Neuronal stem cell (in vitro differentiated cells): ENCODE data around the gene DTHD1.

ENCODE experiments used
- DNase-seq: peaks from one replicate; pipeline ENCODE4 v3.0.0-alpha.2; 2013; ENCODE audit warnings: low spot score
- H2AFZ ChIP-seq: one replicate; pipeline ENCODE4 v1.6.1; 2013; ENCODE audit warnings: mild to moderate bottlenecking, low read length, inconsistent platforms
- H2AK5ac ChIP-seq: 2 replicates; pipeline ENCODE4 v1.6.1; 2013; ENCODE audit warnings: low read depth, mild to moderate bottlenecking, inconsistent platforms, low read length, moderate library complexity, mixed read lengths
- H2BK120ac ChIP-seq: 2 replicates; pipeline ENCODE4 v1.6.1; 2013; ENCODE audit warnings: low read depth, mild to moderate bottlenecking, inconsistent platforms, low read length, moderate library complexity, mixed read lengths
- H2BK12ac ChIP-seq: one replicate; pipeline ENCODE4 v1.6.1; 2013; ENCODE audit warnings: low read length, inconsistent platforms
- H2BK15ac ChIP-seq: 2 replicates; pipeline ENCODE4 v1.6.1; 2013; ENCODE audit warnings: mild to moderate bottlenecking, low read length, inconsistent platforms, mixed read lengths
- H2BK5ac ChIP-seq: one replicate; pipeline ENCODE4 v1.6.1; 2013; ENCODE audit warnings: inconsistent platforms, mild to moderate bottlenecking, low read length, moderate library complexity
- H3K14ac ChIP-seq: one replicate; pipeline ENCODE4 v1.6.1; 2013; ENCODE audit warnings: low read length, inconsistent platforms
- H3K18ac ChIP-seq: 2 replicates; pipeline ENCODE4 v1.6.1; 2013; ENCODE audit warnings: low read length, inconsistent platforms
- H3K23ac ChIP-seq: 2 replicates; pipeline ENCODE4 v1.6.1; 2013; ENCODE audit warnings: low read depth, mild to moderate bottlenecking, mixed read lengths, low read length, inconsistent platforms; ENCODE audit not compliant: poor library complexity
- H3K27ac ChIP-seq: replicated peaks from 3 replicates; pipeline ENCODE4 v1.5.1; 2013; ENCODE audit warnings: low read length, inconsistent platforms
- H3K27me3 ChIP-seq, 3 experiments: 2 replicates each; pipeline ENCODE4 v1.6.1; 2013; ENCODE audit warnings: low read length in 3 of 3, mild to moderate bottlenecking in 2 of 3, inconsistent platforms in 1 of 3, low read depth in 1 of 3, mixed read lengths in 1 of 3, moderate library complexity in 1 of 3; ENCODE audit not compliant: control insufficient read depth in 3 of 3, insufficient read depth in 3 of 3
- H3K36me3 ChIP-seq, 2 donors: replicated peaks in 1 of 2; 2 replicates each; pipeline ENCODE4 v1.6.1; 2013; ENCODE audit warnings: low read length in 2 of 2; ENCODE audit not compliant: control insufficient read depth in 2 of 2, insufficient read depth in 2 of 2
- H3K4ac ChIP-seq: 2 replicates; pipeline ENCODE4 v1.6.1; 2013; ENCODE audit warnings: inconsistent platforms, mild to moderate bottlenecking, low read length, moderate library complexity
- H3K4me1 ChIP-seq, 2 donors: 1 replicate in 1 of 2; 2 replicates in 1 of 2; pipeline ENCODE4 v1.6.1; 2013; ENCODE audit warnings: low read length in 2 of 2, low read depth in 1 of 2; ENCODE audit not compliant: control insufficient read depth in 2 of 2, insufficient read depth in 1 of 2
- H3K4me2 ChIP-seq: one replicate; pipeline ENCODE4 v1.6.1; 2013; ENCODE audit warnings: mild to moderate bottlenecking, low read length, inconsistent platforms; ENCODE audit not compliant: insufficient read depth, poor library complexity, severe bottlenecking
- H3K4me3 ChIP-seq, 2 donors: 2 replicates each; pipeline ENCODE4 v1.5.1; 2013; ENCODE audit warnings: low read length in 2 of 2, mild to moderate bottlenecking in 2 of 2, inconsistent platforms in 1 of 2, moderate library complexity in 1 of 2
- H3K79me1 ChIP-seq: one replicate; pipeline ENCODE4 v1.6.1; 2013; ENCODE audit warnings: low read depth, mild to moderate bottlenecking, inconsistent platforms, low read length, moderate library complexity
- H3K9ac ChIP-seq: one replicate; pipeline ENCODE4 v1.6.1; 2013; ENCODE audit warnings: mild to moderate bottlenecking, low read depth, low read length, inconsistent platforms; ENCODE audit not compliant: poor library complexity
- H3K9me3 ChIP-seq, 2 donors: replicated peaks in 1 of 2; 2 replicates each; pipeline versions ENCODE3 to v1.6.1; 2013; ENCODE audit warnings: low read length in 2 of 2, mild to moderate bottlenecking in 2 of 2, inconsistent platforms in 1 of 2, low read depth in 1 of 2, mixed read lengths in 1 of 2, moderate library complexity in 1 of 2; ENCODE audit not compliant: control insufficient read depth in 2 of 2, insufficient read depth in 1 of 2
- H4K8ac ChIP-seq: one replicate; pipeline ENCODE4 v1.6.1; 2013; ENCODE audit warnings: low read depth, mild to moderate bottlenecking, inconsistent platforms, low read length, moderate library complexity
- H4K91ac ChIP-seq: one replicate; pipeline ENCODE4 v1.6.1; 2013; ENCODE audit warnings: low read length, low read depth, mild to moderate bottlenecking, inconsistent platforms; ENCODE audit not compliant: poor library complexity
- WGBS, 2 donors: extraction: QIAGEN DNeasy Blood & Tissue Kit; methylation state at CpG; one replicate each; pipeline ENCODE4 v1.1.7; 2013; ENCODE audit warnings: missing lambda C conversion rate in 2 of 2, mixed read lengths in 1 of 2; ENCODE audit not compliant: insufficient read length in 2 of 2, insufficient replicate concordance in 1 of 2; ENCODE audit errors: extremely low coverage in 2 of 2; 5-methylcytosine and 5-hydroxymethylcytosine counted together

Gene DTHD1

GRCh38 chr4:36278789-36279188 is 2.6 kb upstream of the DTHD1 start:
- Histone ChIP-seq H2BK5ac (no peak overlapping the region), H3K4me3 (no peak overlapping the region), H2AK5ac (no peak overlapping the region), H3K14ac (no peak overlapping the region), H3K4me1 (peaks cover 5 to 19% of the 10 kb centered on the region in 2 donors), H3K23ac (no peak overlapping the region), H3K18ac (no peak overlapping the region), H2BK12ac (no peak overlapping the region), H2BK120ac (no peak overlapping the region), H3K4ac (no peak overlapping the region), H3K9me3 (no peaks in the 10 kb centered on the region), H3K27me3 (no peaks in the 10 kb centered on the region), H3K36me3 (no peaks in the 10 kb centered on the region), H2AFZ (no peak overlapping the region), H3K9ac (no peak overlapping the region), H2BK15ac (no peak overlapping the region), H3K79me1 (no peaks in the 10 kb centered on the region), H4K8ac (no peak overlapping the region), H3K4me2 (no peak overlapping the region), H4K91ac (no peak overlapping the region), H3K27ac (no peak overlapping the region)
- no peak for DNase-seq
- no CpG with 5 or more reads among the region's 2 CpGs for WGBS, 2 donors

DNA sequence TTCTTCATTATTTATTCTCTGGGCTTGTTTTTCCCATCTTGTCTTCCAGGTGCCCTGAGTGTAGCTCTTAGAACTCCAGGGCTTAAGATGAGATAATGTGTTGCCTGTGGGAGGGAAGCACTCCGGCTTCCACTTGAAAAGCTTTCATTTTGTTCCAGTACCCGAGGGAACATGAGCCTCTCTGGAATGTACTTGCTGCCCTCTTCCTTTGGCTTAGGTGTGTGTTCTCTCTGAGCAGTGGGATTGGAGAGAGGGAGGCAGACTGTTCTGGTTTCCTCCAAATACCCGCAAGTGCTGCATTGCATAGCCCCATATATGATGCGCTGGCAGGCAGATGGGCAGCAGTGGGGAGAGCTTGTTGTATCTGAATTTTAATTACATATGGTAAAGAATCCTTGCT is 861 bp upstream of the DTHD1 start:
- Histone ChIP-seq H3K36me3 (no peaks in the 10 kb centered on the region), H2AFZ (peak overlapping the region; percentile 69), H3K79me1 (no peaks in the 10 kb centered on the region), H4K91ac (no peak overlapping the region), H4K8ac (no peak overlapping the region), H3K14ac (no peak overlapping the region), H3K4ac (no peak overlapping the region), H3K23ac (no peak overlapping the region), H3K27me3 (no peaks in the 10 kb centered on the region), H3K4me1 (peaks cover 5 to 27% of the 10 kb centered on the region in 2 donors), H2AK5ac (no peak overlapping the region), H3K9me3 (no peaks in the 10 kb centered on the region), H2BK12ac (no peak overlapping the region), H3K4me3 (no peak overlapping the region), H3K9ac (no peak overlapping the region), H3K27ac (no peak overlapping the region), H2BK15ac (no peak overlapping the region), H3K18ac (no peak overlapping the region), H3K4me2 (no peak overlapping the region), H2BK120ac (no peak overlapping the region), H2BK5ac (no peak overlapping the region)
- peak; percentile 15 for DNase-seq
- no CpG with 5 or more reads among the region's 4 CpGs for WGBS, 2 donors

GRCh38 chr4:36282503-36283030 is 1.2 kb downstream of the DTHD1 start:
- Histone ChIP-seq H3K4ac (no peak overlapping the region), H2AK5ac (no peak overlapping the region), H3K4me2 (no peak overlapping the region), H3K79me1 (no peaks in the 10 kb centered on the region), H2BK12ac (no peak overlapping the region), H4K91ac (no peak overlapping the region), H2BK15ac (no peak overlapping the region), H3K14ac (no peak overlapping the region), H2AFZ (peak overlapping the region; percentile 21), H3K27me3 (no peaks in the 10 kb centered on the region), H3K23ac (no peak overlapping the region), H4K8ac (no peak overlapping the region), H3K27ac (no peak overlapping the region), H3K4me3 (no peak overlapping the region), H3K9me3 (no peaks in the 10 kb centered on the region), H3K36me3 (no peaks in the 10 kb centered on the region), H3K4me1 (peaks cover 5 to 27% of the 10 kb centered on the region in 2 donors), H3K9ac (no peak overlapping the region), H3K18ac (no peak overlapping the region), H2BK5ac (no peak overlapping the region), H2BK120ac (no peak overlapping the region)
- no peak for DNase-seq

- H2BK5ac ChIP-seq, result no peak overlapping the region
- H3K4me2 ChIP-seq, result no peak overlapping the region
- no peak overlapping the region for H3K18ac ChIP-seq
- H3K79me1 ChIP-seq, result no peaks in the 10 kb centered on the region
- H2AK5ac ChIP-seq, result no peak overlapping the region
- H3K23ac ChIP-seq, result no peak overlapping the region
- WGBS, 2 donors, result no CpG with 5 or more reads among the region's 2 CpGs
- H3K4ac ChIP-seq, result no peak overlapping the region
- no peaks in the 10 kb centered on the region for H3K36me3 ChIP-seq
- H2BK120ac ChIP-seq, result no peak overlapping the region
- no peak overlapping the region for H4K8ac ChIP-seq
- H3K9me3 ChIP-seq, result no peaks in the 10 kb centered on the region
- no peak overlapping the region for H3K4me3 ChIP-seq
- no peak overlapping the region for H3K27ac ChIP-seq
- no peak overlapping the region for H2BK12ac ChIP-seq
- no peak overlapping the region for H4K91ac ChIP-seq
- no peaks in the 10 kb centered on the region for H3K27me3 ChIP-seq
- H3K9ac ChIP-seq, result no peak overlapping the region
- peaks cover 5 to 27% of the 10 kb centered on the region in 2 donors for H3K4me1 ChIP-seq
- no peak overlapping the region for H3K14ac ChIP-seq
- no peak for DNase-seq
- no peak overlapping the region for H2BK15ac ChIP-seq
- peak overlapping the region; percentile 17 for H2AFZ ChIP-seq
Measured at GRCh38 chr4:36283912-36284465, 2.6 kb downstream of the DTHD1 start.
